Upper lobe of left lung (tissue), 6 donors: ENCODE results near the gene UGCG. TPM values are rescaled to one million over a fixed set of nuclear protein-coding genes. Genes with fewer than 3 reads are reported as not detected.
"Not testable (repeated sequence)": the region's sequence is repeated elsewhere in the genome, so short reads cannot be mapped to it uniquely, and the experiment has no call there.

ENCODE experiments used
- ATAC-seq, 2 donors: fragments of 200-7000 bp; cut with Tn5 transposase; one replicate each; pipeline ENCODE4 v1.9.1; 2022; ENCODE audit warnings: mild to moderate bottlenecking in 2 of 2, moderate library complexity in 2 of 2; ENCODE audit not compliant: low FRiP score in 2 of 2
- DNase-seq, 2 donors: peaks; one replicate each; pipeline ENCODE4 v3.0.0-alpha.2; 2019 to 2020
- H3K27ac ChIP-seq, 4 donors: fragments of 200-600 bp; sonication (generic); one replicate each; pipeline ENCODE4 v1.5.1; 2016 to 2019
- H3K27me3 ChIP-seq, 4 donors: fragments of 200-600 bp; sonication (generic); one replicate each; pipeline ENCODE4 v1.5.1; 2017 to 2019
- H3K36me3 ChIP-seq, 4 donors: fragments of 200-600 bp; sonication (generic); one replicate each; pipeline ENCODE4 v1.5.1; 2016 to 2019
- H3K4me1 ChIP-seq, 4 donors: fragments of 200-600 bp; sonication (generic); one replicate each; pipeline ENCODE4 v1.5.1; 2018 to 2019
- H3K4me3 ChIP-seq, 4 donors: fragments of 200-600 bp; sonication (generic); one replicate each; pipeline ENCODE4 v1.5.1; 2017 to 2019; ENCODE audit warnings: mild to moderate bottlenecking in 2 of 4, moderate library complexity in 1 of 4
- H3K9me3 ChIP-seq, 4 donors: fragments of 200-600 bp; sonication (generic); one replicate each; pipeline ENCODE4 v1.5.1; 2018 to 2019
- CTCF ChIP-seq, 6 experiments: fragments of 450-650 bp in 4 of 6; fragments of 200-600 bp in 2 of 6; sonication (generic) in 2 of 6; IDR thresholded peaks; one replicate each; pipeline ENCODE4 v1.5.1; 2016 to 2019; ENCODE audit warnings: antibody characterized with exemption in 6 of 6
- EP300 ChIP-seq, 4 donors: sonication (generic); formaldehyde crosslinking; IDR thresholded peaks; one replicate each; pipeline ENCODE4 v1.5.1; 2017; ENCODE audit warnings: antibody characterized with exemption in 4 of 4, control low read depth in 2 of 4
- POLR2A ChIP-seq, 4 donors: fragments of 450-650 bp; IDR thresholded peaks; one replicate each; pipeline ENCODE4 v1.5.1; 2016 to 2017; ENCODE audit warnings: antibody characterized with exemption in 4 of 4, mild to moderate bottlenecking in 2 of 4
- POLR2AphosphoS5 ChIP-seq, 2 donors: sonication (generic); formaldehyde crosslinking; IDR thresholded peaks; one replicate each; pipeline ENCODE4 v1.5.1; 2017; ENCODE audit warnings: antibody characterized with exemption in 2 of 2
- WGBS, 2 donors: methylation state at CpG; one replicate each; pipeline ENCODE4 v1.1.5; 2017 to 2018; 5-methylcytosine and 5-hydroxymethylcytosine counted together
- total RNA-seq, 6 donors: library from RNA; depleted of rRNA in 4 of 6; stranded (reverse); fragments of >200 nt in 4 of 6; gene quantifications; one replicate each; pipeline versions ENCODE4 v1.1.0 to v1.2.1, GENCODE V29; 2016 to 2021
- donor health status: DM: no; HTN: no; CAD: no; lungs with moderate emphysema.
- donor health status: DM: no; HTN: yes; CAD: no; lungs with severe emphysema.

Gene UGCG
- total RNA-seq, 6 donors from 2014 or later, result 21.4 to 79.7 (median 35.7) TPM

- no peaks in the 10 kb centered on the region for H3K27me3 ChIP-seq
- peaks cover 40 to 67% (median 52%) of the 10 kb centered on the region in 4 donors for H3K4me1 ChIP-seq
- H3K4me3 ChIP-seq, result no peak overlapping the region
- H3K9me3 ChIP-seq, result no peaks in the 10 kb centered on the region
- peak overlapping the region in 1 of 4 donors; percentile 19 for H3K27ac ChIP-seq
- no peaks in the 10 kb centered on the region for H3K36me3 ChIP-seq
- TF ChIP-seq CTCF (IDR thresholded peaks at IDR 0.05) (no peak), POLR2AphosphoS5 (IDR thresholded peaks at IDR 0.05) (no peak), POLR2A (IDR thresholded peaks at IDR 0.05) (no peak), EP300 (IDR thresholded peaks at IDR 0.05) (no peak)
- ATAC-seq, result no peak
- no peak for DNase-seq
- 74 to 87% methylated on average over 8 of the region's 8 CpGs for WGBS, 2 donors
These were observed 6.0 kb downstream of the UGCG start for GRCh38 chr9:111902391-111903139.

- H3K27me3 ChIP-seq, ATAC-seq, H3K36me3 ChIP-seq, DNase-seq, H3K9me3 ChIP-seq, H3K4me3 ChIP-seq: not testable (repeated sequence)
- WGBS, 2 donors, result 94 to 96% methylated on average over 8 of the region's 8 CpGs
- Histone ChIP-seq H3K27ac (peak overlapping the region in 1 of 4 donors; percentile 19), H3K4me1 (peaks cover 49 to 71% (median 57%) of the 10 kb centered on the region in 4 donors)
These were observed 6.9 kb downstream of the UGCG start for GRCh38 chr9:111903535-111903934.

- TF ChIP-seq POLR2A (IDR thresholded peaks at IDR 0.05) (no peak), POLR2AphosphoS5 (IDR thresholded peaks at IDR 0.05) (no peak), CTCF (IDR thresholded peaks at IDR 0.05) (no peak), EP300 (IDR thresholded peaks at IDR 0.05) (no peak)
- Histone ChIP-seq H3K4me3 (no peak overlapping the region), H3K36me3 (no peaks in the 10 kb centered on the region), H3K27me3 (no peaks in the 10 kb centered on the region), H3K9me3 (no peaks in the 10 kb centered on the region), H3K27ac (no peak overlapping the region), H3K4me1 (peaks cover 54 to 71% (median 62%) of the 10 kb centered on the region in 4 donors)
- ATAC-seq (no peak), DNase-seq (no peak)
- 70 to 78% methylated on average over 2 of the region's 2 CpGs for WGBS, 2 donors
These were observed 7.4 kb downstream of the UGCG start for GRCh38 chr9:111904026-111904425.

GRCh38 chr9:111904891-111905291 lies 8.3 kb downstream of the UGCG start:
- 79 to 87% methylated on average over 5 of the region's 5 CpGs for WGBS, 2 donors
- no peak overlapping the region for H3K27ac ChIP-seq

GRCh38 chr9:111907147-111907546 lies 10.5 kb downstream of the UGCG start:
- peaks cover 41 to 61% (median 50%) of the 10 kb centered on the region in 4 donors for H3K4me1 ChIP-seq
- no peaks in the 10 kb centered on the region for H3K27me3 ChIP-seq
- H3K27ac ChIP-seq, result no peak overlapping the region
- ATAC-seq (no peak), DNase-seq (no peak)
- TF ChIP-seq EP300 (IDR thresholded peaks at IDR 0.05) (no peak), POLR2A (IDR thresholded peaks at IDR 0.05) (no peak), CTCF (IDR thresholded peaks at IDR 0.05) (no peak), POLR2AphosphoS5 (IDR thresholded peaks at IDR 0.05) (no peak)
- no peaks in the 10 kb centered on the region for H3K9me3 ChIP-seq
- 90% methylated on average over 5 of the region's 5 CpGs for WGBS, 2 donors
- no peak overlapping the region for H3K4me3 ChIP-seq
- no peaks in the 10 kb centered on the region for H3K36me3 ChIP-seq

More at GRCh38 chr9:111904891-111905291, 8.3 kb downstream of the UGCG start:
- DNase-seq, result no peak
- Histone ChIP-seq H3K27me3 (no peaks in the 10 kb centered on the region), H3K9me3 (no peaks in the 10 kb centered on the region), H3K4me1 (peaks cover 60 to 71% (median 62%) of the 10 kb centered on the region in 4 donors), H3K36me3 (no peaks in the 10 kb centered on the region), H3K4me3 (no peak overlapping the region)
- TF ChIP-seq POLR2AphosphoS5 (IDR thresholded peaks at IDR 0.05) (no peak), CTCF (IDR thresholded peaks at IDR 0.05) (no peak), EP300 (IDR thresholded peaks at IDR 0.05) (no peak), POLR2A (IDR thresholded peaks at IDR 0.05) (no peak)
- no peak for ATAC-seq
